ENCODE results near the gene C1QB. TPM values are rescaled to one million over a fixed set of nuclear protein-coding genes. Genes with fewer than 3 reads are reported as not detected.

Gene C1QB
- polyA plus RNA-seq, 2 of the 4 experiments (the other 2 are of a cell fraction): not detected

DNA sequence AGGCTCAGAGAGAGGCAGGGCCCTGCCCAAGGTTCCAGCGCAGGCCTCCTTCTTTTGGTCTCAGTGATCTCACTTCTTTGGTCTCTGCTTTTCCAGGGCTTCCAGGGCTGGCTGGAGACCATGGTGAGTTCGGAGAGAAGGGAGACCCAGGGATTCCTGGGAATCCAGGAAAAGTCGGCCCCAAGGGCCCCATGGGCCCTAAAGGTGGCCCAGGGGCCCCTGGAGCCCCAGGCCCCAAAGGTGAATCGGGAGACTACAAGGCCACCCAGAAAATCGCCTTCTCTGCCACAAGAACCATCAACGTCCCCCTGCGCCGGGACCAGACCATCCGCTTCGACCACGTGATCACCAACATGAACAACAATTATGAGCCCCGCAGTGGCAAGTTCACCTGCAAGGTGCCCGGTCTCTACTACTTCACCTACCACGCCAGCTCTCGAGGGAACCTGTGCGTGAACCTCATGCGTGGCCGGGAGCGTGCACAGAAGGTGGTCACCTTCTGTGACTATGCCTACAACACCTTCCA lies 7.7 kb downstream of the C1QB start:
- no peak overlapping the region for H3K4me2 ChIP-seq
- ATAC-seq (no peak), FAIRE-seq (no peak), DNase-seq (ENCODE audit: low read depth in 1 of 2, low spot score in 1 of 2) (no peak)
- no peak for TF ChIP-seq ZC3H11A (IDR thresholded peaks at IDR 0.05)
- TF ChIP-seq NR3C1 (IDR thresholded peaks at IDR 0.05): no peak
- TF ChIP-seq HOXB5 (CRISPR knock-in tag; IDR thresholded peaks at IDR 0.05): no peak
- no peak for TF ChIP-seq PHF8 (IDR thresholded peaks at IDR 0.05; ENCODE audit: borderline replicate concordance, low read depth)
- TF ChIP-seq RARB (CRISPR knock-in tag; IDR thresholded peaks at IDR 0.05): no peak
- CTCF ChIA-PET: interaction anchor here (0.9 kb wide), 1 partner anchor 12 kb away, joined by 4 read pairs; no protein-coding TSS in a partner anchor
- 72% methylated on average over 16 of the region's 19 CpGs for WGBS (ENCODE audit: missing lambda C conversion rate)
- no peaks in the 10 kb centered on the region for H3K4me1 ChIP-seq
- POLR2A ChIA-PET: no interaction called here
- no peak overlapping the region for H3K4me3 ChIP-seq
- H3K9me3 ChIP-seq: no peaks in the 10 kb centered on the region
- H3K27ac ChIP-seq: no peak overlapping the region

DNA sequence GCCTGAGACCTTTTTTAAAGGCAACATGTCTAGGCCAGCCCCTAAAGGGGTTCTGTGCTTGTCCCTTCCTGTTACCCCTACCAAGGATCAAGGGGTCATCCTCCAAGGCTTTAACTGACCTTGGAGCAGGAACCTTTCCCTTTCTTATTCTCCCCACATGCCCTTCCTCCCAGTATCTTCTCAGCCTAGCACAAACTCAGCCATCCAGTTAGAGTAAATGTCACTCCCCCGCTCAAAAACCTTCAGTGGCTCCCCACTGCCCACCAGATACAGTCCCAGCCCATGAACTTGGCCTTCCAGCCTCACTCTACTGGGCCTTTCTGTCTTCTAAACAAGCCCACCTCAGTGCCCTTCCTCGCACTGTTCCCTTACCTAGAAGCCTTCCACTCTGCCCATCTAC lies 8.8 kb downstream of the C1QB start:
- FAIRE-seq: no peak
- CTCF ChIA-PET: interaction anchor here (2.1 to 2.7 kb wide), 3 partner anchors 13 to 268 kb away, joined by 7 to 14 read pairs (median 12); no protein-coding TSS in a partner anchor

DNA sequence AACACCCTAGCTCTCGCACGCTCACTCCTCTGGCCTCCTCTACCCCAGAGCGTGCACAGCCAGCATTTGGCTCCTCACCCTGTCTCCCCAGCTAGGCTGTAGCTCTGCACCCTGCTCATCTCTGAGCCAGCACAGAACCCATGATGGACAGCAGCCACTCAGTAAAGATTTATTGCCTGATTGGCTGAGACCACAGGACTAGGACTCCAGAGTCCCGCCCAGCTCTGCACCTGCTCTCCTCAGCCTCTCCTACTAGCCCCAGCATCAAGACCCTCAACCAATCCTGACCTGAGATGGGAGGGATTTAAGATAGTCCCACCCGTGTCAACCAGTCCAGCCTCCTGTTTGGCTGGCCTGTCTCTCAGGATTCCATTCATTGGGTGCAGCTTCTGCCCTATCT lies 9.3 kb downstream of the C1QB start:
- FAIRE-seq: no peak
- no peaks in the 10 kb centered on the region for H3K9me3 ChIP-seq
- no peak for TF ChIP-seq ESRRA (IDR thresholded peaks at IDR 0.05; ENCODE audit: borderline replicate concordance, low read length)

More for the DNA sequence above, 8.8 kb downstream of the C1QB start:
- 73% methylated on average over 2 of the region's 2 CpGs for WGBS (ENCODE audit: missing lambda C conversion rate)
- TF ChIP-seq POLR2AphosphoS2 (conservative IDR thresholded peaks at IDR 0.05; ENCODE audit: low read length): no peak
- no peak for TF ChIP-seq HDAC2 (IDR thresholded peaks at IDR 0.05)
- no peak for TF ChIP-seq SREBF2 (IDR thresholded peaks at IDR 0.05)
- no peak for TF ChIP-seq TFCP2L1 (CRISPR knock-in tag; IDR thresholded peaks at IDR 0.05)
- TF ChIP-seq HOXB5 (CRISPR knock-in tag; IDR thresholded peaks at IDR 0.05): no peak
- TF ChIP-seq, protein P1, sequence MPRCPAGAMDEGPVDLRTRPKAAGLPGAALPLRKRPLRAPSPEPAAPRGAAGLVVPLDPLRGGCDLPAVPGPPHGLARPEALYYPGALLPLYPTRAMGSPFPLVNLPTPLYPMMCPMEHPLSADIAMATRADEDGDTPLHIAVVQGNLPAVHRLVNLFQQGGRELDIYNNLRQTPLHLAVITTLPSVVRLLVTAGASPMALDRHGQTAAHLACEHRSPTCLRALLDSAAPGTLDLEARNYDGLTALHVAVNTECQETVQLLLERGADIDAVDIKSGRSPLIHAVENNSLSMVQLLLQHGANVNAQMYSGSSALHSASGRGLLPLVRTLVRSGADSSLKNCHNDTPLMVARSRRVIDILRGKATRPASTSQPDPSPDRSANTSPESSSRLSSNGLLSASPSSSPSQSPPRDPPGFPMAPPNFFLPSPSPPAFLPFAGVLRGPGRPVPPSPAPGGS (IDR thresholded peaks at IDR 0.05): no peak
- no peak for TF ChIP-seq KDM1A (IDR thresholded peaks at IDR 0.05; ENCODE audit: low read depth)
- no peak for TF ChIP-seq ZC3H11A (IDR thresholded peaks at IDR 0.05)
- no peak for TF ChIP-seq POLR2A (IDR thresholded peaks at IDR 0.05; ENCODE audit: low read length)
- no peak for TF ChIP-seq KDM5A (IDR thresholded peaks at IDR 0.05)
- DNase-seq (ENCODE audit: low read depth in 1 of 2, low spot score in 1 of 2): no peak
- POLR2A ChIA-PET: no interaction called here
- ATAC-seq: no peak
- no peaks in the 10 kb centered on the region for H3K9me3 ChIP-seq
- H3K4me3 ChIP-seq: no peak overlapping the region
- H3K4me2 ChIP-seq: no peak overlapping the region
- no peak overlapping the region for H3K27ac ChIP-seq
- H3K4me1 ChIP-seq: no peaks in the 10 kb centered on the region

DNA sequence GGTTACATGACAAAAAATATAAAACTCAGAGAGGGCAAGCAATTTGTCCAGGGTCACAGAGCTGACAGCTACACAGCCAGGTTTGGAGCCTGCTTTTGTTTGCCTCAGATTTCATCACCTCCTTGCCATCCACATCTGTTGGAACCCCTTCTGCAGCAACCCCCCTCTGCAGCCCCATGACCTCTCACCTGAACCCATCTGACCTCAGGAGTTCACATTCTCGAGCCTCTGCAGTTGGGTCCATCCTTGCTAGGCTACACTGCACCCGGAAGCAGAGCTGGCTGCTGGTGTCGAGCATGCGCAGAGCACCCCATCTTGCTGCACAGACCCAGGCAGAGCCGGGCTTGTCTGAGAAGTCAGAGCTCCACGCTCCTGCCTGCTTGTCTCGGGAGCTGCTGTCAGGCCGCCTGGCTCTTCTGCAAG lies 10.0 kb downstream of the C1QB start:
- Histone ChIP-seq H3K4me2 (no peak overlapping the region), H3K4me1 (no peaks in the 10 kb centered on the region), H3K27ac (no peak overlapping the region), H3K4me3 (no peak overlapping the region), H3K9me3 (no peaks in the 10 kb centered on the region)
- WGBS (ENCODE audit: missing lambda C conversion rate): 10% methylated on average over 2 of the region's 8 CpGs
- TF ChIP-seq NR3C1 (IDR thresholded peaks at IDR 0.05): no peak
- no peak for TF ChIP-seq TFCP2L1 (CRISPR knock-in tag; IDR thresholded peaks at IDR 0.05)
- TF ChIP-seq RAD21 (conservative IDR thresholded peaks at IDR 0.05 in 1 of 2, IDR thresholded peaks at IDR 0.05 in 1 of 2): no peak
- TF ChIP-seq NPAS2 (CRISPR knock-in tag; IDR thresholded peaks at IDR 0.05; ENCODE audit: borderline replicate concordance): no peak
- TF ChIP-seq PHF8 (IDR thresholded peaks at IDR 0.05; ENCODE audit: borderline replicate concordance, low read depth): no peak
- no peak for TF ChIP-seq FOXS1 (CRISPR knock-in tag; IDR thresholded peaks at IDR 0.05)
- TF ChIP-seq HOXA7 (CRISPR knock-in tag; IDR thresholded peaks at IDR 0.05): no peak
- no peak for TF ChIP-seq HOXB5 (CRISPR knock-in tag; IDR thresholded peaks at IDR 0.05)
- POLR2A ChIA-PET: no interaction called here
- ATAC-seq (no peak), DNase-seq (ENCODE audit: low read depth in 1 of 2, low spot score in 1 of 2) (no peak), FAIRE-seq (no peak)
- CTCF ChIA-PET: interaction anchor here (1.0 to 2.7 kb wide), 9 partner anchors 9 to 302 kb away, joined by 3 to 14 read pairs (median 5); no protein-coding TSS in a partner anchor

More for the DNA sequence above, 9.3 kb downstream of the C1QB start:
- H3K4me1 ChIP-seq: no peaks in the 10 kb centered on the region
- ChIA-PET POLR2A (no interaction called here), CTCF (interaction anchor here (1.0 to 2.7 kb wide), 6 partner anchors 8 to 301 kb away, joined by 3 to 14 read pairs (median 8); no protein-coding TSS in a partner anchor)
- peak; percentile 24 to 66 for DNase-seq (ENCODE audit: low read depth in 1 of 2, low spot score in 1 of 2)
- 65% methylated on average over 4 of the region's 5 CpGs for WGBS (ENCODE audit: missing lambda C conversion rate)
- peak; percentile 5 to 89; a peak in 3 of 6 replicates for ATAC-seq
- no peak overlapping the region for H3K4me3 ChIP-seq
- H3K27ac ChIP-seq: no peak overlapping the region
- H3K4me2 ChIP-seq: no peak overlapping the region
